Measurements from ENCODE around the gene ARHGAP5. TPM values are rescaled to one million over a fixed set of nuclear protein-coding genes. Genes with fewer than 3 reads are reported as not detected.

ARHGAP5 gene
- total and polyA plus RNA-seq, 3 experiments from 2014 or later = 15.9 to 38.2 (median 37.9) TPM

DNA sequence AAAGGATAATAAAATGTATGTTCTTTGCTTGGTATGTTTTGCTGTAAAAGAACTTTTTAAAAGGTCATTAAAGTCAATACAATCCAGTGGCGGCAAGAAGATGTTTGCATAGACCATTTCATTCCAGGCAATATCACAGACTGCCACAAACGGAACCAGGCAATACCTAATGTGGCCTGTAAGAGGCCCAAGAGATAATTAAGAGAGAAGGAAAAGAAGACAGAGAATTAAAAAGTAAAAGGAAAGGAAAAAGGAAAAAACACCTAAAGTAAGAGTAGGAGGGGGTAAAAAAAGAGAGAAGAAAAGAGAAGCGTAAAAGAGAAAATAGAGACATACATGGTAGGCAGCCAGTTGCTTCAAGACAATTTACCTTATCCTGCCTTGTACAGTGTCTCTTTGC is 6.8 kb upstream of the ARHGAP5 start:
- no peaks in the 10 kb centered on the region for H3K36me3 ChIP-seq (ENCODE audit: insufficient read depth, low read length)
- Mint-ChIP-seq H3K4me1 (peaks cover 3 to 10% (median 5%) of the 10 kb centered on the region in 3 donors), H3K27ac (no peak overlapping the region), H3K9me3 (no peaks in the 10 kb centered on the region), H3K27me3 (peaks cover 8 to 11% of the 10 kb centered on the region in 2 donors), H3K36me3 (no peaks in the 10 kb centered on the region), H3K4me3 (no peak overlapping the region)
- ChIA-PET CTCF (interaction anchor here (1.1 to 3.7 kb wide), 3 partner anchors 144 to 186 kb away, joined by 3 to 19 read pairs (median 3); no protein-coding TSS in a partner anchor), POLR2A (no interaction called here)
- no peak overlapping the region for H3K27ac ChIP-seq (ENCODE audit: low read depth, low read length)
- no peaks in the 10 kb centered on the region for H3K4me1 ChIP-seq (ENCODE audit: insufficient read depth, low read length)
- H3K9me3 ChIP-seq (ENCODE audit: low read length) = no peaks in the 10 kb centered on the region
- no peak for DNase-seq
- peaks cover 4% of the 10 kb centered on the region for H3K27me3 ChIP-seq (ENCODE audit: insufficient read depth, low read length, poor library complexity, severe bottlenecking)
- H3K4me3 ChIP-seq (ENCODE audit: low read length) = no peak overlapping the region

DNA sequence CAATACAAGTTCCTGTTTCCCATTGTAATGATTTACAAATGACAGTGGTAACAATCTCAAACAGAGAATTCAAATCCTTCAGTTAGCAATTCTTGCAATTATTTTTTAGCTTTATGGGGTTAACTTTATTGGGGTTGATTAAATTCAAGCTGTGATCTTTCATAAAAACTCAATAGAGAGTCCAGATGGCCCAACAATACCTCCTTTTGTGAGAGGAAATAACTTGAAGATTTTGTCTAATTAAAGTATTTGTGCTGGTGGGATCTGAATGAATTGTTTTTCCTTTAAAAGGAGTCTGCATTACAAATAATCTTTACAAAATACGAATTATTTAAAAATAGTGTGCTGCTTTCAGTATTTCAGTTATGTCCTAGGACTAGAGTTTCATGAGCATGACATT is 4.4 kb upstream of the ARHGAP5 start:
- POLR2A ChIA-PET = no interaction called here
- H3K9me3 Mint-ChIP-seq = no peaks in the 10 kb centered on the region
- H3K27me3 Mint-ChIP-seq = no peaks in the 10 kb centered on the region

DNA sequence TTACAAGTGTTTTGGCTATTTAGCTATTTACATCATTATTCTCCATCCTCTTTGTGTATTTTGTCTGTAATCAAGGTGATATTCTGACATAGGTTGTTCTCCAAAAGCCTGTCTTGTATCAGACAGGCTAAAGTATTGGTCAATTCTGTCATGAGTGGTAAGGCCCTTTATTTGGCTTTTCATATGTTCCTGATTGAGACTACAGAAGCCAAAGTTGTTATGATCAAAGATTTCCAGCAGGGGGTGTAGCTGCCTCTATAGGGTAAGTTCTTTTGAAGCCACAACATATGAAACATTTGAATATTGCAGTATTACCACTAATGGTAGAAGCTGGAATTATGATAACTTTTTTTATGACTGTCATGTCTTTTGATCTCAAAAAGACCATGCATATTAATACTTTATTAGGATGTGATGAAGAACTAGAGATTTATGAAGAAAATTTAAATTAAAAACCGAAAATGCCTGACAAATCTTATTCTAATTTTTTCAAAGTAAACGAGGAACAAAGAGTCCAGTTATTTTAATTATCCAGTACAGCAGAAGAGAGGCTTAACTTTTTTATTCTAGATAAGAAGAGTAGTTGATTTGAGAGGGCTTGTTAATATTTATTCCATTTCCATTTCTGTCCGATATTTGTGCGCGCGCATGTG is 3.4 kb upstream of the ARHGAP5 start:
- Mint-ChIP-seq H3K9me3 (no peaks in the 10 kb centered on the region), H3K4me3 (peak overlapping the region in 3 of 7 donors; percentile 24 to 87 (median 41)), H3K4me1 (peaks cover 20 to 29% (median 21%) of the 10 kb centered on the region in 3 donors), H3K27me3 (peaks cover 0 to 3% of the 10 kb centered on the region in 2 donors), H3K27ac (peak overlapping the region in 3 of 8 donors; percentile 10 to 60 (median 27)), H3K36me3 (peaks cover 0 to 11% (median 0%) of the 10 kb centered on the region in 3 donors)
- CTCF ChIA-PET = interaction anchor here (0.7 to 4.2 kb wide), 10 partner anchors 13 to 189 kb away, joined by 3 to 75 read pairs (median 4); partner anchors contain the start of gene RNU6-8
- no peaks in the 10 kb centered on the region for H3K9me3 ChIP-seq (ENCODE audit: low read length)
- H3K27me3 ChIP-seq (ENCODE audit: insufficient read depth, low read length, poor library complexity, severe bottlenecking) = no peaks in the 10 kb centered on the region
- peaks cover 5% of the 10 kb centered on the region for H3K4me1 ChIP-seq (ENCODE audit: insufficient read depth, low read length)
- no peak overlapping the region for H3K27ac ChIP-seq (ENCODE audit: low read depth, low read length)
- POLR2A ChIA-PET = no interaction called here
- no peak overlapping the region for H3K4me3 ChIP-seq (ENCODE audit: low read length)
- no peaks in the 10 kb centered on the region for H3K36me3 ChIP-seq (ENCODE audit: insufficient read depth, low read length)
- peak; percentile 4 to 72 (median 65) for DNase-seq

More for the DNA sequence above, 4.4 kb upstream of the ARHGAP5 start:
- H3K27me3 ChIP-seq (ENCODE audit: insufficient read depth, low read length, poor library complexity, severe bottlenecking) = no peaks in the 10 kb centered on the region
- DNase-seq = no peak
- no peak overlapping the region for H3K4me3 Mint-ChIP-seq
- H3K36me3 Mint-ChIP-seq = peaks cover 0 to 7% (median 0%) of the 10 kb centered on the region in 3 donors
- H3K27ac Mint-ChIP-seq = no peak overlapping the region
- peaks cover 11 to 20% (median 12%) of the 10 kb centered on the region in 3 donors for H3K4me1 Mint-ChIP-seq
- CTCF ChIA-PET = interaction anchor here (0.9 to 3.4 kb wide), 7 partner anchors 14 to 190 kb away, joined by 3 to 75 read pairs (median 4); no protein-coding TSS in a partner anchor
- no peak overlapping the region for H3K27ac ChIP-seq (ENCODE audit: low read depth, low read length)
- H3K4me3 ChIP-seq (ENCODE audit: low read length) = no peak overlapping the region
- H3K4me1 ChIP-seq (ENCODE audit: insufficient read depth, low read length) = no peaks in the 10 kb centered on the region
- no peaks in the 10 kb centered on the region for H3K36me3 ChIP-seq (ENCODE audit: insufficient read depth, low read length)
- no peaks in the 10 kb centered on the region for H3K9me3 ChIP-seq (ENCODE audit: low read length)

DNA sequence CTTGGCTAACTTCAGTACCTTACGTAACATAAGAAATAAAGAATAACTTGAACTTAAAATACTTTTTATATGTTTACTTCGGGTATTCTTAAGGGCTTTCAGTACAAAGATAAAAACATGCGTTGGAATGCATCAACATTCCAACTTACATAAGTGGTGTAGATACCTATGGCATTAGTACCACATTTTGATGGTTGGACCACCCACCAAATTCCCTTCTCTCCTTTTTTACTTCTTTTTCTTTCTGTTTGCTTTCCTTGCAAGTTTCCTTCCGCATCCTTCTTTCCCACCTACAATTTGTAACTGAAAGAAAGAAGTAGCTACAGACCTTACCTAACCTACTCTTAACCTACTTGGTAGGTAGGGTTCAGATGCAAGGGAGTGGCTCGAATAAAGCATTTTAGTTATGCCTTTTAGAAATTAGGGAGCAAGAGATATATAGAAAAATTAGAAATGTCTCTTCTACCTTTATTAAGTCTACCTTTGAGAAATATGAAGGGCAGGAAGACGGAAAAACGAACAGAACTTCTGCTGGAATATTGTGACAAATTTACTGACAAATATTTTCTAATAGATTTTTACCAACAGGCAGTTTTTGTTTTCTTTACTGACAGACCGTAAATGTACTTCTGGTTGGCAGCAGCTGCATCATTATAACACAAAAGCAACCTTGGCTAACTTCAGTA is 2.1 kb upstream of the ARHGAP5 start:
- Histone ChIP-seq H3K4me1 (ENCODE audit: insufficient read depth, low read length) (peaks cover 14% of the 10 kb centered on the region), H3K27me3 (ENCODE audit: insufficient read depth, low read length, poor library complexity, severe bottlenecking) (no peaks in the 10 kb centered on the region), H3K27ac (ENCODE audit: low read depth, low read length) (no peak overlapping the region), H3K4me3 (ENCODE audit: low read length) (no peak overlapping the region), H3K9me3 (ENCODE audit: low read length) (no peaks in the 10 kb centered on the region), H3K36me3 (ENCODE audit: insufficient read depth, low read length) (no peaks in the 10 kb centered on the region)
- Mint-ChIP-seq H3K9me3 (no peaks in the 10 kb centered on the region), H3K36me3 (peaks cover 0 to 11% (median 0%) of the 10 kb centered on the region in 3 donors), H3K4me1 (peaks cover 27 to 38% (median 30%) of the 10 kb centered on the region in 3 donors), H3K27ac (peak overlapping the region in 2 of 8 donors; percentile 35 to 82), H3K27me3 (peaks cover 0 to 3% of the 10 kb centered on the region in 2 donors), H3K4me3 (peak overlapping the region in 5 of 7 donors; percentile 12 to 100 (median 54))
- CTCF ChIA-PET = interaction anchor here (3.4 to 4.2 kb wide), 2 partner anchors 128 to 178 kb away, joined by 18 to 75 read pairs; partner anchors contain the start of gene RNU6-8
- POLR2A ChIA-PET = no interaction called here
- DNase-seq = no peak

DNA sequence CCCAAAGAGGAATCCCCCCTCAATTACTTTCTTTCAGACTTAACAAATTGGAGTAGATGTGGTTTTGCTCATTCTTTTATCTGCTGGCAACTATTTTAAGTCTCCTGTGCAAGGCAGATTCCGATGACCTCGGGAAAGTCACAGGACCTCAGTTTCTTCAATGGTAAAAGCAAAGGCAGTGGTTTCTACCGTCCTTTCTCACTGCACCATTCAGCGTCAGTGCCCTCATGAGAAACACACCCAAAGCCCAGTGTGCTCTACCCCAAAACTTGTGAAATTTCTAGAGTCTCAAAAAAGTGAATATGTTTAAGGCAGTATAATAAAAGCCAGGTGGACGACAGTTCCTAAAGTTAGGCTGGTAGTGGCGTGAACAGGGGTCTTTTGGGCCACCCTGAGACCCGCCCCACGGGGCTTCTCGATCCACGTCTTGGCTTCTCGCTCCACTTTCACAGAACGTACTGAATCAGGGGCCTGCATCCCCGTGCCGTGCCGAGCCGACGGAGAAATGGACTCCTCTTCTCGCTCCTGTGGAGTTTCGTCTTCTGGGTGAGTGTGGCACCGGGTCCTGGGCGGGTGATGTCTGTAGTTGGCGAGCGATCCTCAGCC is 1.3 kb upstream of the ARHGAP5 start:
- H3K36me3 ChIP-seq (ENCODE audit: insufficient read depth, low read length) = no peaks in the 10 kb centered on the region
- CTCF ChIA-PET = interaction anchor here (1.0 to 4.2 kb wide), 4 partner anchors 127 to 183 kb away, joined by 3 to 75 read pairs (median 20); partner anchors contain the start of gene RNU6-8
- DNase-seq = no peak
- H3K27me3 ChIP-seq (ENCODE audit: insufficient read depth, low read length, poor library complexity, severe bottlenecking) = no peaks in the 10 kb centered on the region
- POLR2A ChIA-PET = interaction anchor here (0.6 to 2.2 kb wide), 3 partner anchors 127 to 1229 kb away, joined by 3 to 21 read pairs (median 3); partner anchors contain the start of genes RNU6-7 and RNU6-8
- H3K4me1 ChIP-seq (ENCODE audit: insufficient read depth, low read length) = peaks cover 14% of the 10 kb centered on the region
- H3K4me1 Mint-ChIP-seq = peaks cover 31 to 43% (median 35%) of the 10 kb centered on the region in 3 donors
- H3K4me3 ChIP-seq (ENCODE audit: low read length) = peak overlapping the region; percentile 85
- H3K9me3 ChIP-seq (ENCODE audit: low read length) = no peaks in the 10 kb centered on the region
- H3K27ac Mint-ChIP-seq = peak overlapping the region; percentile 82 to 99 (median 91)
- peaks cover 3% of the 10 kb centered on the region in 2 donors for H3K27me3 Mint-ChIP-seq
- peak overlapping the region; percentile 67 for H3K27ac ChIP-seq (ENCODE audit: low read depth, low read length)
- H3K36me3 Mint-ChIP-seq = peaks cover 0 to 11% (median 0%) of the 10 kb centered on the region in 3 donors
- peak overlapping the region; percentile 91 to 100 (median 97) for H3K4me3 Mint-ChIP-seq
- no peaks in the 10 kb centered on the region for H3K9me3 Mint-ChIP-seq

DNA sequence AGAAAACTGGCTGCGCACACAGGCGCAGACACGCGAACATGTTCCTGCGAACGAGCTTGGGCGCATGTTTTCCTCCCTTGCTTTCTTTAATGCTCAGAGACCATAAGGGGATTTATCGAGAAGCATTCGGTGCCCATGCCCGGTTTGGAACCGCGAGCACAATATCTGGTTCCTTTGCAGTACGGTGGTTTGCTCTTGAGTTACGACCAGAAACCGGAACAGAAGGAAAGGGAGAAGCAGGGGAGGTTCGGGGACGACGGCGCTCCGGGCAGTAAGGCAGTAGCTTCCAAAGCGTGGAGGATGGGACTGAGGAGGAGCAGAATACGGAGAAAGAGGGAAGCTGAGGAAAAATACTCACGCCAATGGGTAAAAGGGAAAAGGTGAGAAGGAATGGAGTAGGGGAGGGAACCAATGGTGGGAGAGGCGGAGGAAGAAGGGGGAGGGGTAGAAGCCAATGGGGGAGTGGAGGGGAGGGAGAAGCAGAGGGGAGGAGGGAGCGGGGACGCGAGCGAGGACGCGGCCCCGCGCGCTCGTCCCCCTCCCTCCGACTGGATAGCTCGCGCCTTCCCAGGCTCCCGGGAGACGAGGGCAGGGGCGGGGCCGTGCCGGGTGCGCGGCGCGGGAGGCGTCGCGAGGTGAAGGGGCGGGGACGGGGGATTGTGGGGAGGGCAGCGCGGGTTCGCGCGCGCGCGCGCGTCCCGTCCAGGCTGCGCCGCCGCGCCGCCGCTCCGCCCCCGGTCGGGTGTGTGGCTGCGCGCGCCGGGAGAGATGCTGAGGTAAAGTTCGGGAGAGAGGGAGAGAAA is 625 bp upstream of the ARHGAP5 start:
- no peaks in the 10 kb centered on the region for H3K36me3 ChIP-seq (ENCODE audit: insufficient read depth, low read length)
- ChIA-PET POLR2A (interaction anchor here (0.6 to 2.2 kb wide), 4 partner anchors 124 to 1229 kb away, joined by 3 to 21 read pairs (median 5); partner anchors contain the start of genes RNU6-7 and RNU6-8), CTCF (interaction anchor here (1.0 to 4.2 kb wide), 4 partner anchors 122 to 182 kb away, joined by 3 to 23 read pairs (median 11); partner anchors contain the start of gene RNU6-8)
- peaks cover 14% of the 10 kb centered on the region for H3K4me1 ChIP-seq (ENCODE audit: insufficient read depth, low read length)
- H3K27me3 ChIP-seq (ENCODE audit: insufficient read depth, low read length, poor library complexity, severe bottlenecking) = no peaks in the 10 kb centered on the region
- H3K4me3 Mint-ChIP-seq = peak overlapping the region; percentile 91 to 100 (median 97)
- peaks cover 3% of the 10 kb centered on the region in 2 donors for H3K27me3 Mint-ChIP-seq
- DNase-seq = peak; percentile 66 to 79 (median 77)
- peaks cover 37 to 49% (median 42%) of the 10 kb centered on the region in 3 donors for H3K4me1 Mint-ChIP-seq
- H3K27ac Mint-ChIP-seq = peak overlapping the region; percentile 82 to 99 (median 91)
- H3K36me3 Mint-ChIP-seq = peaks cover 0 to 11% (median 0%) of the 10 kb centered on the region in 3 donors
- no peaks in the 10 kb centered on the region for H3K9me3 ChIP-seq (ENCODE audit: low read length)
- peak overlapping the region; percentile 67 for H3K27ac ChIP-seq (ENCODE audit: low read depth, low read length)
- no peaks in the 10 kb centered on the region for H3K9me3 Mint-ChIP-seq
- H3K4me3 ChIP-seq (ENCODE audit: low read length) = peak overlapping the region; percentile 85
